WTC11 (cell line): Measurements from ENCODE around the gene ZDHHC1. TPM values are rescaled to one million over a fixed set of nuclear protein-coding genes. Genes with fewer than 3 reads are reported as not detected.
A peak's percentile ranks its signal among the peaks of the same experiment; 100 is the strongest.

Experiments used
- ATAC-seq: fragments of 200-7000 bp; cut with Tn5 transposase; 2 replicates; pipeline ENCODE4 v1.10.0; 2021; ENCODE audit warnings: mild to moderate bottlenecking, moderate library complexity
- CTCF ChIA-PET: fragments of 300-600 bp; sonication (Branson Sonifier 250); formaldehyde crosslinking; loops from one replicate; lab custom pipeline; 2021; ENCODE audit warnings: antibody characterized with exemption; lab: Charles Lee
- POLR2A ChIA-PET: fragments of 350-600 bp; sonication (Branson Sonifier 250); formaldehyde crosslinking; loops from one replicate; lab custom pipeline; 2021; ENCODE audit warnings: antibody characterized with exemption; lab: Charles Lee
- DNase-seq: peaks from one replicate; pipeline ENCODE4 v3.0.0; 2021; ENCODE audit warnings: low spot score
- H3K27ac Mint-ChIP-seq: 2 replicates; pipeline ENCODE4 v1.8.0; 2021; ENCODE audit warnings: mixed read lengths
- H3K27me3 Mint-ChIP-seq: 2 replicates; pipeline ENCODE4 v1.8.0; 2021; ENCODE audit warnings: low read depth, mild to moderate bottlenecking, moderate library complexity, mixed read lengths
- H3K36me3 Mint-ChIP-seq: 2 replicates; pipeline ENCODE4 v1.8.0; 2021; ENCODE audit warnings: mixed read lengths
- H3K4me1 Mint-ChIP-seq: 2 replicates; pipeline ENCODE4 v1.8.0; 2022; ENCODE audit warnings: mixed read lengths
- H3K4me3 Mint-ChIP-seq: 2 replicates; pipeline ENCODE4 v1.8.0; 2021; ENCODE audit warnings: mild to moderate bottlenecking, moderate library complexity, mixed read lengths
- H3K9me3 Mint-ChIP-seq: 2 replicates; pipeline ENCODE4 v1.8.0; 2021; ENCODE audit warnings: mixed read lengths
- CREM ChIP-seq: sonication (generic); formaldehyde crosslinking; IDR thresholded peaks from 2 replicates; pipeline ENCODE4 v1.8.1; 2022; ENCODE audit warnings: mild to moderate bottlenecking, missing genetic modification reagents, moderate library complexity
- ESRRA ChIP-seq: sonication (generic); formaldehyde crosslinking; IDR thresholded peaks from 2 replicates; pipeline ENCODE4 v1.8.1; 2022; ENCODE audit warnings: mild to moderate bottlenecking, missing genetic modification reagents, borderline replicate concordance
- FOXJ3 ChIP-seq: sonication (generic); formaldehyde crosslinking; IDR thresholded peaks from 2 replicates; pipeline ENCODE4 v1.9.0; 2021; ENCODE audit warnings: missing genetic modification reagents, mild to moderate bottlenecking, borderline replicate concordance
- GABPB1 ChIP-seq: sonication (generic); formaldehyde crosslinking; IDR thresholded peaks from 2 replicates; pipeline ENCODE4 v1.8.1; 2023; ENCODE audit warnings: mild to moderate bottlenecking, missing genetic modification reagents
- IRF2 ChIP-seq: sonication (generic); formaldehyde crosslinking; IDR thresholded peaks from 2 replicates; pipeline ENCODE4 v1.8.0; 2022; ENCODE audit warnings: low read depth, missing genetic modification reagents, borderline replicate concordance
- NR1H2 ChIP-seq: sonication (generic); formaldehyde crosslinking; IDR thresholded peaks from 2 replicates; pipeline ENCODE4 v1.9.0; 2021; ENCODE audit warnings: mild to moderate bottlenecking, moderate library complexity, missing genetic modification reagents
- PRDM15 ChIP-seq: sonication (generic); formaldehyde crosslinking; IDR thresholded peaks from 2 replicates; pipeline ENCODE4 v1.8.0; 2022; ENCODE audit warnings: missing genetic modification reagents
- PRRX2 ChIP-seq: fragments of 250-450 bp; sonication (Bioruptor Pico); IDR thresholded peaks from 2 replicates; pipeline ENCODE4 v1.8.0; 2021; ENCODE audit warnings: mild to moderate bottlenecking
- SMAD3 ChIP-seq: sonication (generic); formaldehyde crosslinking; IDR thresholded peaks from 2 replicates; pipeline ENCODE4 v1.8.0; 2022; ENCODE audit warnings: missing genetic modification reagents, mild to moderate bottlenecking, borderline replicate concordance
- SMAD4 ChIP-seq: sonication (generic); formaldehyde crosslinking; IDR thresholded peaks from 2 replicates; pipeline ENCODE4 v1.8.0; 2022; ENCODE audit warnings: mild to moderate bottlenecking, missing genetic modification reagents
- SP1 ChIP-seq: sonication (generic); formaldehyde crosslinking; conservative IDR thresholded peaks from 2 replicates; pipeline ENCODE4 v1.8.1; 2022; ENCODE audit warnings: missing genetic modification reagents
- TCF7 ChIP-seq: sonication (generic); formaldehyde crosslinking; IDR thresholded peaks from 2 replicates; pipeline ENCODE4 v1.8.0; 2022; ENCODE audit warnings: mild to moderate bottlenecking, low read depth, missing genetic modification reagents, moderate library complexity
- ZMAT4 ChIP-seq: fragments of 250-450 bp; sonication (Bioruptor Pico); IDR thresholded peaks from 2 replicates; pipeline ENCODE4 v1.9.0; 2021; ENCODE audit warnings: mild to moderate bottlenecking
- ZNF317 ChIP-seq: sonication (generic); formaldehyde crosslinking; IDR thresholded peaks from 2 replicates; pipeline ENCODE4 v1.8.1; 2023; ENCODE audit warnings: low read depth, mild to moderate bottlenecking, moderate library complexity, missing genetic modification reagents, borderline replicate concordance
- ZNF416 ChIP-seq: fragments of 250-450 bp; sonication (Bioruptor Pico); IDR thresholded peaks from 2 replicates; pipeline ENCODE4 v1.9.0; 2021; ENCODE audit warnings: mild to moderate bottlenecking, inconsistent platforms
- total RNA-seq: library from RNA; stranded (reverse); gene quantifications from 3 replicates; pipeline ENCODE4 v1.2.3, GENCODE V29; 2021
- TF ChIP-seq, protein P1 (sequence below): sonication (generic); formaldehyde crosslinking; IDR thresholded peaks from 2 replicates; pipeline ENCODE4 v1.8.1; 2022; ENCODE audit warnings: mild to moderate bottlenecking, moderate library complexity, missing genetic modification reagents
- TF ChIP-seq, protein P2 (sequence below): sonication (generic); formaldehyde crosslinking; IDR thresholded peaks from 2 replicates; pipeline ENCODE4 v1.8.0; 2022; ENCODE audit warnings: mild to moderate bottlenecking, missing genetic modification reagents
- TF ChIP-seq, protein P3 (sequence below): fragments of 250-450 bp; sonication (Bioruptor Pico); conservative IDR thresholded peaks from 2 replicates; pipeline ENCODE4 v1.9.0; 2021; ENCODE audit warnings: mild to moderate bottlenecking
- TF ChIP-seq, protein P4 (sequence below): sonication (generic); formaldehyde crosslinking; IDR thresholded peaks from 2 replicates; pipeline ENCODE4 v1.8.0; 2023; ENCODE audit warnings: mild to moderate bottlenecking, missing genetic modification reagents
- TF ChIP-seq, protein P5 (sequence below): sonication (generic); formaldehyde crosslinking; IDR thresholded peaks from 2 replicates; pipeline ENCODE4 v1.8.1; 2023; ENCODE audit warnings: mild to moderate bottlenecking, moderate library complexity, missing genetic modification reagents

Gene ZDHHC1
- total RNA-seq, 1 experiment from 2014 or later: 4.2 TPM

DNA sequence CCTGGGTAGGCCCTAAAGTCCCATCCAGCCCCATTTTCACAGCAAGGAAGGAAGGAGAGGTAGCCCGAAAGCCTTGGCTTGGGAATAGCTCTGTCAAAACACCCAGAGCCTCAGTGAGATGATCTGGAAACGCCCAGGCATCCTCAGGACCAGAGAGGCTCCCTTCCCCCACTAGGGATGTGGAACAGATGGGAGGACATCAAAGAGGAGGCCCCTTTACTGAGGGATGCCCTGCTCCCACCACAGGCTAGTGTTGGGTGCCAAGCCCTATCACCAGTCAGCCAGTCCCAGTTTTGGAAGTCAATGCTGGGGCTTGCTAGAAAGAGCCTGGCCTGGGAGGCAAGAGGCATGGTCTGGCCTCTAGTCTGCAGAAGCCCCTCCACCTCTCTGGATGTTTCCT, 27.7 kb downstream of the ZDHHC1 start:
- no peak overlapping the region for H3K27ac Mint-ChIP-seq
- DNase-seq (no peak), ATAC-seq (no peak)
- TF ChIP-seq ZMAT4 (no peak), TCF7 (CRISPR knock-in tag) (no peak)
- TF ChIP-seq, protein P1, sequence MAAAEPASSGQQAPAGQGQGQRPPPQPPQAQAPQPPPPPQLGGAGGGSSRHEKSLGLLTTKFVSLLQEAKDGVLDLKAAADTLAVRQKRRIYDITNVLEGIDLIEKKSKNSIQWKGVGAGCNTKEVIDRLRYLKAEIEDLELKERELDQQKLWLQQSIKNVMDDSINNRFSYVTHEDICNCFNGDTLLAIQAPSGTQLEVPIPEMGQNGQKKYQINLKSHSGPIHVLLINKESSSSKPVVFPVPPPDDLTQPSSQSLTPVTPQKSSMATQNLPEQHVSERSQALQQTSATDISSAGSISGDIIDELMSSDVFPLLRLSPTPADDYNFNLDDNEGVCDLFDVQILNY (CRISPR knock-in tag): no peak
- peaks cover 15% of the 10 kb centered on the region for H3K4me1 Mint-ChIP-seq
- no peak overlapping the region for H3K4me3 Mint-ChIP-seq
- POLR2A ChIA-PET: interaction anchor here (0.6 to 0.8 kb wide), 2 partner anchors 22 to 61 kb away, joined by 3 to 5 read pairs; no protein-coding TSS in a partner anchor
- no peaks in the 10 kb centered on the region for H3K9me3 Mint-ChIP-seq
- H3K27me3 Mint-ChIP-seq: peaks cover 40% of the 10 kb centered on the region
- CTCF ChIA-PET: interaction anchor here (0.6 to 5.1 kb wide), 9 partner anchors 9 to 558 kb away, joined by 3 to 44 read pairs (median 4); partner anchors contain the start of genes KCTD19, LRRC36 and NAE1
- H3K36me3 Mint-ChIP-seq: no peaks in the 10 kb centered on the region

- TF ChIP-seq, protein P2, sequence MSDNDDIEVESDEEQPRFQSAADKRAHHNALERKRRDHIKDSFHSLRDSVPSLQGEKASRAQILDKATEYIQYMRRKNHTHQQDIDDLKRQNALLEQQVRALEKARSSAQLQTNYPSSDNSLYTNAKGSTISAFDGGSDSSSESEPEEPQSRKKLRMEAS (CRISPR knock-in tag): no peak
- TF ChIP-seq GABPB1: no peak
- TF ChIP-seq SMAD4: no peak
- TF ChIP-seq, protein P3, sequence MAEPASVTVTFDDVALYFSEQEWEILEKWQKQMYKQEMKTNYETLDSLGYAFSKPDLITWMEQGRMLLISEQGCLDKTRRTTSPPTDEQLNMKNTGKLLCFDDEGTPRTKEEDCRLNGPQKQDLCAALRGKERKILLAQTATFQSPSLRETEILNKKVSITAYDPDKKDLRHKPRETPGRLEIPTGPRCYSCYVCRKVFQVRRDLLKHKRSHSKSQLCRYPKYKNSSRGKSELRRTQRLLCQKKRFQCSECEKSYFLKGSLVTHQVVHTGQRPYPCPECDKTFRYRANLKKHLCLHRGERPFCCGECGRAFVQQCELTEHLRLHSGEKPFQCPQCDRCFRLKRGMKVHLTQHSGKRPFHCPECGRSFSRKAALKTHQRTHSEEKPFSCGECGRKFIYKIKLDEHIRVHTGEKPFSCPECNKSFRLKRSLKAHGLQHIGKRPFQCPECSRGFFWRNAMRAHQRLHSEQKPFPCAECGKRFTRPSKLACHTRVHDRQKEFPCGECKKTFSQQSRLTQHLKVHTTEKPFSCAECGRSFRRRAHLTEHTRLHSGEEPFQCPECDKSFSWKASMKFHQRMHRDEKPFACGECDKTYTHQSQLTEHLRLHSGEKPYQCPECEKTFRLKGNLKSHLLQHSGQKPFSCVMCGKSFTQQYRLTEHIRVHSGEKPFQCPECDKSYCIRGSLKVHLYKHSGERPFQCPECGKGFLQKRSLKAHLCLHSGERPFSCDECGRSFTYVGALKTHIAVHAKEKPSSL (CRISPR knock-in tag): no peak
- no peak for TF ChIP-seq IRF2
- no peak for TF ChIP-seq CREM (CRISPR knock-in tag)
- TF ChIP-seq ZNF317 (CRISPR knock-in tag): no peak
- TF ChIP-seq NR1H2: no peak
- TF ChIP-seq FOXJ3: no peak
- TF ChIP-seq, protein P4, sequence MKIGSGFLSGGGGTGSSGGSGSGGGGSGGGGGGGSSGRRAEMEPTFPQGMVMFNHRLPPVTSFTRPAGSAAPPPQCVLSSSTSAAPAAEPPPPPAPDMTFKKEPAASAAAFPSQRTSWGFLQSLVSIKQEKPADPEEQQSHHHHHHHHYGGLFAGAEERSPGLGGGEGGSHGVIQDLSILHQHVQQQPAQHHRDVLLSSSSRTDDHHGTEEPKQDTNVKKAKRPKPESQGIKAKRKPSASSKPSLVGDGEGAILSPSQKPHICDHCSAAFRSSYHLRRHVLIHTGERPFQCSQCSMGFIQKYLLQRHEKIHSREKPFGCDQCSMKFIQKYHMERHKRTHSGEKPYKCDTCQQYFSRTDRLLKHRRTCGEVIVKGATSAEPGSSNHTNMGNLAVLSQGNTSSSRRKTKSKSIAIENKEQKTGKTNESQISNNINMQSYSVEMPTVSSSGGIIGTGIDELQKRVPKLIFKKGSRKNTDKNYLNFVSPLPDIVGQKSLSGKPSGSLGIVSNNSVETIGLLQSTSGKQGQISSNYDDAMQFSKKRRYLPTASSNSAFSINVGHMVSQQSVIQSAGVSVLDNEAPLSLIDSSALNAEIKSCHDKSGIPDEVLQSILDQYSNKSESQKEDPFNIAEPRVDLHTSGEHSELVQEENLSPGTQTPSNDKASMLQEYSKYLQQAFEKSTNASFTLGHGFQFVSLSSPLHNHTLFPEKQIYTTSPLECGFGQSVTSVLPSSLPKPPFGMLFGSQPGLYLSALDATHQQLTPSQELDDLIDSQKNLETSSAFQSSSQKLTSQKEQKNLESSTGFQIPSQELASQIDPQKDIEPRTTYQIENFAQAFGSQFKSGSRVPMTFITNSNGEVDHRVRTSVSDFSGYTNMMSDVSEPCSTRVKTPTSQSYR (CRISPR knock-in tag): no peak
- TF ChIP-seq SMAD3 (CRISPR knock-in tag): no peak
- TF ChIP-seq ZNF416: no peak
- no peak for TF ChIP-seq PRRX2
- ATAC-seq (no peak), DNase-seq (no peak)
- Mint-ChIP-seq H3K4me3 (no peak overlapping the region), H3K27me3 (peaks cover 36% of the 10 kb centered on the region), H3K36me3 (no peaks in the 10 kb centered on the region), H3K27ac (no peak overlapping the region), H3K4me1 (peaks cover 15% of the 10 kb centered on the region), H3K9me3 (no peaks in the 10 kb centered on the region)
- ChIA-PET CTCF (interaction anchor here (0.6 to 5.1 kb wide), 11 partner anchors 9 to 123 kb away, joined by 3 to 44 read pairs (median 4); partner anchors contain the start of genes KCTD19 and LRRC36), POLR2A (interaction anchor here (0.6 to 0.8 kb wide), 2 partner anchors 21 to 61 kb away, joined by 3 to 5 read pairs; no protein-coding TSS in a partner anchor)
Measured at GRCh38 chr16:67388191-67388590, 28.1 kb downstream of the ZDHHC1 start.

- no peak overlapping the region for H3K27ac Mint-ChIP-seq
- no peak overlapping the region for H3K4me3 Mint-ChIP-seq
- ChIA-PET CTCF (interaction anchor here (0.6 to 5.1 kb wide), 9 partner anchors 12 to 123 kb away, joined by 3 to 44 read pairs (median 4); partner anchors contain the start of genes KCTD19 and LRRC36), POLR2A (no interaction called here)
- DNase-seq (no peak), ATAC-seq (peak; percentile 57)
- H3K9me3 Mint-ChIP-seq: no peaks in the 10 kb centered on the region
- H3K36me3 Mint-ChIP-seq: no peaks in the 10 kb centered on the region
- peaks cover 30% of the 10 kb centered on the region for H3K27me3 Mint-ChIP-seq
- H3K4me1 Mint-ChIP-seq: peaks cover 15% of the 10 kb centered on the region
- no peak for TF ChIP-seq PRDM15 (CRISPR knock-in tag)
- TF ChIP-seq ESRRA (CRISPR knock-in tag): no peak
- no peak for TF ChIP-seq SP1 (CRISPR knock-in tag)
- TF ChIP-seq, protein P5, sequence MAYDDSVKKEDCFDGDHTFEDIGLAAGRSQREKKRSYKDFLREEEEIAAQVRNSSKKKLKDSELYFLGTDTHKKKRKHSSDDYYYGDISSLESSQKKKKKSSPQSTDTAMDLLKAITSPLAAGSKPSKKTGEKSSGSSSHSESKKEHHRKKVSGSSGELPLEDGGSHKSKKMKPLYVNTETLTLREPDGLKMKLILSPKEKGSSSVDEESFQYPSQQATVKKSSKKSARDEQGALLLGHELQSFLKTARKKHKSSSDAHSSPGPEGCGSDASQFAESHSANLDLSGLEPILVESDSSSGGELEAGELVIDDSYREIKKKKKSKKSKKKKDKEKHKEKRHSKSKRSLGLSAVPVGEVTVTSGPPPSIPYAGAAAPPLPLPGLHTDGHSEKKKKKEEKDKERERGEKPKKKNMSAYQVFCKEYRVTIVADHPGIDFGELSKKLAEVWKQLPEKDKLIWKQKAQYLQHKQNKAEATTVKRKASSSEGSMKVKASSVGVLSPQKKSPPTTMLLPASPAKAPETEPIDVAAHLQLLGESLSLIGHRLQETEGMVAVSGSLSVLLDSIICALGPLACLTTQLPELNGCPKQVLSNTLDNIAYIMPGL: no peak
- TF ChIP-seq IRF2: no peak
Measured at GRCh38 chr16:67387479-67388079, 28.7 kb downstream of the ZDHHC1 start.
